22Rv1 (cell line): ENCODE measurements around the gene PNLIPRP1.

Experiments
- CTCF ChIP-seq: fragments of 450-650 bp; IDR thresholded peaks from 2 replicates; pipeline ENCODE4 v1.5.1; 2017; ENCODE audit warnings: mild to moderate bottlenecking
- ZFX ChIP-seq: fragments of 450-650 bp; IDR thresholded peaks from 2 replicates; pipeline ENCODE4 v1.6.1; 2017; ENCODE audit warnings: antibody characterized with exemption, borderline replicate concordance

DNA sequence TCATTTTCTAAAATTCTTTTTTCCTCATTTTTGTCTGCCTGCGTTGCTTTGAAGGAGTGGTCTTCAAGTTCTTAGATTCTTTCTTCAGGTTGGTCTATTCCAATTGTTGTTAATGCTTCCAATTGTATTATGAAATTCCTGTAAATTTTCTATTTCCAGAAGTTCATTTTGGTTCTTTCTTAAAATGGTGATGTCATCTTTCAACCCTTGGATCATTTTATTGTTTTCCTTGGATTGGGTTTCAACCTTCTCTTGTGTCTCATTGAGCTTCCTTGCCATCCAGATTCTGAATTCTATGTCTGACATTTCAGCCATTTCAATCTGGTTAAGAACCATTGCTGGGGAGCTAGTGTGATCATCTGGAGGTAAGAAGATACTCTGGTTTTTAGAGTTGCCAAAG, 63.1 kb downstream of the PNLIPRP1 start:
- no peak for TF ChIP-seq CTCF
- TF ChIP-seq ZFX = no peak
